Measurements from ENCODE around the gene C6orf62.
A peak's percentile ranks its signal among the peaks of the same experiment; 100 is the strongest.

GRCh38 chr6:24721461-24722215 is 2.7 kb upstream of the C6orf62 start:
- no peak for TF ChIP-seq CTCF (IDR thresholded peaks at IDR 0.05)
- no peak for TF ChIP-seq ATF2 (CRISPR knock-in tag; IDR thresholded peaks at IDR 0.05; ENCODE audit: borderline replicate concordance, low read depth)
- TF ChIP-seq USF1 (CRISPR knock-in tag; IDR thresholded peaks at IDR 0.05) = peak; percentile 68; the same call in 1 of the 2 replicates
- no peak for TF ChIP-seq MLX (CRISPR knock-in tag; IDR thresholded peaks at IDR 0.05)
- TF ChIP-seq RELA (CRISPR knock-in tag; IDR thresholded peaks at IDR 0.05; ENCODE audit: borderline replicate concordance) = no peak
- TF ChIP-seq MAX (CRISPR knock-in tag; IDR thresholded peaks at IDR 0.05) = peak; percentile 99
- TF ChIP-seq CREM (CRISPR knock-in tag; IDR thresholded peaks at IDR 0.05) = no peak
- no peak for TF ChIP-seq SMAD4 (CRISPR knock-in tag; IDR thresholded peaks at IDR 0.05)
- TF ChIP-seq ZNF232 (CRISPR knock-in tag; IDR thresholded peaks at IDR 0.05) = no peak
- no peak for TF ChIP-seq GTF2I (CRISPR knock-in tag; conservative IDR thresholded peaks at IDR 0.05)
- TF ChIP-seq ZNF416 (CRISPR knock-in tag; IDR thresholded peaks at IDR 0.05) = no peak
- TF ChIP-seq JUN (CRISPR knock-in tag; IDR thresholded peaks at IDR 0.05) = no peak
- no peak for TF ChIP-seq EMX1 (CRISPR knock-in tag; IDR thresholded peaks at IDR 0.05)
- 0 out of 2 replicates have a peak, but pooled peaks have one; percentile 3 for TF ChIP-seq CREB1 (CRISPR knock-in tag; IDR thresholded peaks at IDR 0.05)
